HG03558 (cell line): ENCODE results near the gene AP2S1.
"Not testable (repeated sequence)": the region's sequence is repeated elsewhere in the genome, so short reads cannot be mapped to it uniquely, and the experiment has no call there.

Source experiments
- ATAC-seq: cut with Tn5 transposase; IDR thresholded peaks from one replicate; pipeline ENCODE4 v1.9.1; 2021; ENCODE audit warnings: moderate number of reproducible peaks; ENCODE audit not compliant: unreplicated experiment; ENCODE audit errors: extremely low read depth

AP2S1 gene

DNA sequence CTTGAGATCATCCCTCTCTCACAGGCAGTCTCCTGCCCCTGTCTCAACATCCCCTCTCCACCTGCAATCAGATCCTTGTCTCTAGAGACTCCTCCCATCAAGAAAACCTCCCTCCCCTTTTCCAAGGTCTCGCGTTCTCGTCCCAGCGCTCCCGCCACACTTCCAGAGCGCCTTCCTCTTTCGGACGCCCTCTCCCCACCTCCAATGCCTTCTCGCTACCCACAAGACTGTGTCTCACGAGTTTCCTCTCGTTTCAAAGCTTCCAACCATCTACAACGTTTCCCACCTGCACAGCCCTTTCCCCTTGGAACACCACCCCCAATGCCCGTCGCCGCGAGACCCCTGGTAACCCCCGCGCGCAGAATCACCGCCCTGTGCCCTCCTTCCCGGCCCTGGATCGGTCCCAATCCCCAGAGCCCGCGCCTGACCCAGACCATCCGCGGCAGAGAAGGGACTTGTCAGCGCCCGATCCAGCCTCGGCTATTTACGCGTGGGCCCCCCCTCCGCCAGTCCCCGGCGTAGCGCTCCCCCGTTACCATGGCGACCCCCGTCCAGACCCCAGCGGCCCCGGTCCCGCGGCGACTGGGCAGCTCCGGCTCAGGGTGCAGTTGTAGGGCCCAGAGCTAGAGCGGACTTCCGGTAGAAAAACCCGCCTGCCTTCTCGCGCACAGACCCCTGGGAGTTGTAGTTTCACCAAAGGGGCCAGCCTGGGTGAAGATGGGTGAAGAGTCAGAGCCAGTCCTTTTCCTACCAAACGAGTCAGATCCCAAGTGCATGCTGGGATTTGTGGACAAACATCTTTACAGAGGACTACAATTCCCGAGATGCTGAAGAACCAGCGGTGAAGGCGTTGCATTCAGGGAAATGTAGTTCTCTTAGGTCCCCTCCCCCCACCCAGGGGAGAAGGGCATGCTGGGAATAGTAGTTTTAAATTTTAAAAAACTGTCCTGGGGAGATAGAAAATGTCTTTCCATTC, at the start of gene AP2S1:
Gene AP2S1 (minus strand): TSS at position 619 of the 976 bp plus-strand sequence. CDS start 80 bp downstream, at position 539.
- peak; percentile 51 for ATAC-seq

GRCh38 chr19:46900341-46900740, 49.7 kb upstream of the AP2S1 start:
- ATAC-seq = no peak

DNA sequence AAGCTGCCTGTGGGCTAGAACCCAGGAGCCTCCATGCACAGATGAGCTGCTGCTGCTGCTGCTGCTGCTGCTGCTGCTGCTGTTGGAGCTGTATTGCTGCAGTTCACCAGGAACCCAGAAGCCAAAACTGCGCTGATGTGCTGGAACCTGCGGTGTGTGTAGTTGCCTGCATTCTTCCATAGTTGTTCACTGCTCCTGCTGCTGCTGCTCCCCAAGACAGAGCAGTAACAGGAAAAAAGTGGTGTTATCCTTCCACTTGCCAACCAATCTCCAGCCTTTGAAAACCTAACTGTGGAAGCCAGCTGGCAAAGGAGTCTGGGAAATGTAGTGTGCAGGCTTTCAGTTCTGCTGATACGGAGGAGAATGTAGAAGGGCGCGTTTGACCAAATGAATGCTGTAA, 48.1 kb upstream of the AP2S1 start:
- ATAC-seq = no peak

GRCh38 chr19:46896076-46896794, 45.6 kb upstream of the AP2S1 start:
- ATAC-seq = no peak

DNA sequence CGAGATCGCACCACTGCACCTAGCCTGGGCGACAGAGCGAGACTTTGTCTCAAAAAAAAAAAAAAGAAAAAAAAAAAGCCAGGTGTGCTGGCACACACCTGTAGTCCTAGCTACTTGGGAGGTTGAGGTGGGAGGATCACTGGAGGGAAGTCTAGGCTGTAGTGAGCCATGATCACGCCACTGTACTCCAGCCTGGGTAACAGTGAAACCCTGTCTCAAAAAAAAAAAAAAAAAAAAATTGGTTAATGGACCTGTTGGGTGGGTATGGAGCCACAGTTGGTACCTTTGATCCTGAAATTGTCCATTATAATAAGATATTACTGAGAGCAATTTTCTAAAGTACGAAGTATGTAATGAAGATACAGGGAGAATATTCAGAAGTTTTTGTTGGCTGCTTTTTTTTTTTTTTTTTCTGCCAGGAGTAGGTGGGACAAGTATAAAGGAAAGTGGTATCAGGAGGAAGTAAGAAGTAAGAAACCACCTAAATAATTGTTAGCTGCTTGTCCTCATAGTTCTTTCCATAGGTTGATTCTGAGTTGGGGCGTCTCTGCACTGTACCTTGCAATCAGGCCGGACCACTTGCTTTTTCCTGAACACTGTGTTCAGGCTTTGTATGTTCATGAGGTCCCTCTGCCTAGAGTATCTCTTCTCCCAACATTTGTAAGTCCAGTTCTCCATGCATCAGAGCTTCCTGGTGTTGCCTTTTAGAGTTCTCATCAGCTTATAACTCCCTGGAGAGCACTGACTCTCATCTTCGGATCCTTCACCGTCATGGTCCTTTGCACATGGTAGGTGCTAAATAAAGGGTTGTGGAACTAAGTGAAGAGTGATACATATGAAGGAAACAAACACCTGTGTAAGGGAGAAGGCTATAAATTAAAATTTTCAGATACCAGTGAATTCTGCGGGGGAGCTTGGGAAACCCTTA, 41.9 kb upstream of the AP2S1 start:
- ATAC-seq = no peak

DNA sequence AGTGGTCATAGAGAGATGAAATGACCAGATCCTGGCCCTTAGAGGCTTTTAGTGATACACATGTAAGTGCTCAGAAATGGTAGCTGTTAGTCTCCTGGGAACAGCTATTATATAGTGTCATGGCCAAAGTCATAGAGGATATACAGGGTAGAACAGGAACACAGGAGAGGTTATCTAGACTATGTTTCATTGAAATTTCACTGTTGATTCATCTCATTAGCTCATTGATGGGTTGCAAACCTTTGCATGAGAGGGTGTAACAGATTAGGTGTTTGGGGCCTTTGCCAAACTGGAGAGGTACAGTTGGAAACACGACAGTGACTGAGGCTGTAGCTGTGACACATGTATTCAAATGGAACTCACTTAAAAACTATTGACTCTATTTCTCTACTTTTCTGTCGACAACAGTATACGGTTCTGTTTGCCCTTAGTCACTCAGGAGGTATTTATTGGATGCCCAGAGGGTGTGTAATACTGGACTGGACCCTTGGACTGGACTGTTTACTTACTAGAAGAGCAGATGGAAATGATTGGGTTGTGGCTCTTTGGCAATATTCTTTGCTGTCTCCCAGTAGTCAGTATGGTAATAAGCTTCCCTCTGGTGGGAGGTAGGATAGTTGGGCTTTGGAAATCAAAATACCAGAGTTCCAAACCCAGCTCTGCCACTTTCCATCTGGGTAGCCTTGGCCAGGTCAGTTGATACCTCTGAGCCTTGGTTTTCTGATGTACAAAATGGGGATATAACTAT, 40.0 kb upstream of the AP2S1 start:
- ATAC-seq = no peak

DNA sequence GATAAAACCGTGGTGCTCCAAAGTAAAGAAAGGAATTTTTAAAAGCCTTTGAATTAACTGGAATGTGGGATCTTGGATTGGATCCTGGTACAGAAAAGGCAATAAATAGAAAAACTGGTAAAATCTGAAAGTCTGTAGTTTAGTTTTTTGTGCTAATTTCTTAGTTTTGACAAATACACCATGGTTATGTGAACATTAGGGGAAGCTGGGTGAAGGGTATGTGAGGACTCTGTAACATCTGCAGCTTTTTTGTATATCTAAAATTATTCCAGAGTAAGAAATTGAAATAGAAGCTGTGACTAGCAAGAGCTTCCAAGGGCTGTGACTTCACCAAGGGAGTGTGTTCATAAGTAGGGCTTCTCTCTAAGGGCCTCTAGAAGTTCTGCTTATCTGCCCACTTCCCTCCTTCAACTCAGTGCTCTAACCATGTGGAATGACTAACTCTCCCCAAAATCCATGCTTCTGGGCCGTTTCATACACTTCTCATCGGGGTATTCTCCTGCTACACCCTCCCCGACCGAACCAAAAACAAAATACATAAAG, 36.7 kb upstream of the AP2S1 start:
- no peak for ATAC-seq

- ATAC-seq = no peak
These were observed 36.0 kb upstream of the AP2S1 start for GRCh38 chr19:46886546-46887239.

DNA sequence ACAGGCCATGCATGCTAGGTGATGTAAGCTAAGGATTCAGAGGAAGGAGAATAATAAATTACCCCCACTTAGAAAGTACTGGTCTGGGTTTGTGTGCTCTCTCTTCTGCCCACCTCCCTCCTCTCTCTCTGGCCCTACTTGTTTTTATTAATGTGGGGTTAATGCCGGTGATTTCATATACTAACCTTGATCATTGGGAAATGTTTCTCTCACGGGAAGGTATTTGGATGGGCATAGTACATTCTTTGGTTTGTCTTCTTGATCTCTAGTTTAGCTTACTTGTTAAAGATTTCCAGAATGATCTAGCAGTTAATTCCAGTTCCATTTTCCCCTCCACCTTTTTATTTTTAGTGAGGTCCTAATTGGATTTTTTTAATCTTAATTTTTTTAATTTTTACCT, 34.8 kb upstream of the AP2S1 start:
- ATAC-seq = no peak

DNA sequence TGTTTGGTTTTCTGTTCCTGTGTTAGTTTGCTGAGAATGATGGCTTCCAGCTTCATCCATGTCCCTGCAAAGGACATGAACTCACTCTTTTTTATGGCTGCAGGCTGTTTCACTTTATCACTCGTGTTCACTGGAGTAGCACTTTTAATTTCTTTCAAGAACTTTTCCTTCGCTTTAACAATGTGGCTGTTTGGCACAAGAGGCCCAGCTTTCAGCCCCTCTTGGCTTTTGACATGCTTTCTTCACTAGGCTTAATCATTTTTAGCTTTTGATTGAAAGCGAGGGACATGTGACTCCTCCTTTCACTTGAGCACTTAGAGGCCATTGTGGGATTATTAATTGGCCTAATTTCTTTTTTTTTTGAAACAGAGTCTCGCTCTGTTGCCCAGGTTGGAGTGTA, 32.1 kb upstream of the AP2S1 start:
- not testable (repeated sequence) for ATAC-seq

DNA sequence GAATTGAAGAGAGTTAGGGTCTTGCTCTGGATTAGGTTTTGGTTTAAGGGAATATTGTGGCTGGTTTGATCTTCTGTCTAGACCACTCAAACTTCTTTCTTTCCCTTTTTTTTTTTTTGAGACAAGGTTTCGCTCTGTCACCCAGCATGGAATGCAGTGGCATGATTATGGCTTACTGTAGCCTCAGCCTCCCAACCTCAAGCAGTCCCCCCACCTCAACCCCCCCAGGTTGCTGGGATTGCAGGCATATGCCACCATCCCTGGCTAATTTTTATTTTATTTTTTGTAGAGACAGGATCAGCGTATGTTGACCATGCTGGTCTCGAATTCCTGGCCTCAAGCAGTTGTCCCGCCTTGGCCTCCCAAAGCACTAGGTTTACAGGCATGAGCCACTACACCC, 31.4 kb upstream of the AP2S1 start:
- ATAC-seq = no peak

- ATAC-seq = no peak
These were observed 30.4 kb upstream of the AP2S1 start for GRCh38 chr19:46881092-46881491.

- no peak for ATAC-seq
These were observed 29.8 kb upstream of the AP2S1 start for GRCh38 chr19:46880431-46880830.

DNA sequence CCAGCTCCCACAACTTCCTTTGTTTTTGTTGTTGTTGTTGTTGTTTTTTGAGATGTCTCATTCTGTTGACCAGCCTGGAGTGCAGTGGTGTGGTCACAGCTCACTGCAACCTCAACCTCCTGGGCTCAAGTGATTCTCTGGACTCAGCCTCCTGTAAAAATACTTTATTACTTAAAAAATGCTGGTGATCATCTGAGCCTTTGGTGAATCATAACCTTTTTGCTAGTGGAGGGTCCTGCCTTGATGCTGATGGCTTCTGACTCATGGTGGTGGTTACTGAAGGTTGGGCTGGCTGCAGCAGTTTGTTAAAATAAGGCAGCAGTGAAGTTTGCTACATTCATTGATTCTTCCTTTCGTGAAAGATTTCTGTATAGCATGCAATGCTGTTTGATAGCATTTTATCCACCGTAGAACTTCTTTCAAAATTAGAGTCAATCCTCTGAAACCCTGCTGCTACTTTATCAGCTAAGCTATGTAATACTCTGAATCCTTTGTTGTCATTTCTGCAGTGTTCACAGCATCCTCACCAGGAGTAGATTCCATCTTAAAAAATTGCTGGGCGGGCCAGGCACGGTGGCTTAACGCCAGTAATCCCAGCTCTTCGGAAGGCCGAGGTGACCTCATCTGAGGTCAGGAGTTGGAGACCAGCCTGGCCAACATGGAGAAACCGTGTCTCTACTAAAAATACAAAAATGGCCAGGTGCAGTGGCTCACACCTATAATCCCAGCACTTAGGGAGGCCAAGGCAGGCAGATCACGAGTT, 28.1 kb upstream of the AP2S1 start:
- ATAC-seq = no peak

- no peak for ATAC-seq
These were observed 25.0 kb upstream of the AP2S1 start for GRCh38 chr19:46875657-46876056.

DNA sequence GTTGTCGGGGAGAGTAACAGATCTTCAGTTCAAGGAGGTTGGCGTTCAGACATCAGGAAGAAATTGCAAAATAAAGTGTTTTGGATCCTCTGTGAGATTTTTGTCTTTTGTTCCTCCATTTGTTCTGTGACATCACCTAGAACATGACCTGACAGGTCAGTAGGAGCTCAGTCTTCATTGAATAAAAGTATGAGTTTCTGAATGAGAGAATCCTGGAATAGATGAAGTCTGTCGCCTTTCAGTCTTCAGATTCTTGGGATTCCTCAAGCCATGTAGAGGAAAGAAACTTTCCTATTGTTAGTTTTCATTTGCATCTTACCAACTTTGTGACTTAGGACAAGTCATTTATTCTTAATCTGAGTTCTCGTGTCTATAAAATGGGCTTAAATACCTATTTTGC, 24.6 kb upstream of the AP2S1 start:
- no peak for ATAC-seq

GRCh38 chr19:46872967-46873366, 22.3 kb upstream of the AP2S1 start:
- no peak for ATAC-seq

DNA sequence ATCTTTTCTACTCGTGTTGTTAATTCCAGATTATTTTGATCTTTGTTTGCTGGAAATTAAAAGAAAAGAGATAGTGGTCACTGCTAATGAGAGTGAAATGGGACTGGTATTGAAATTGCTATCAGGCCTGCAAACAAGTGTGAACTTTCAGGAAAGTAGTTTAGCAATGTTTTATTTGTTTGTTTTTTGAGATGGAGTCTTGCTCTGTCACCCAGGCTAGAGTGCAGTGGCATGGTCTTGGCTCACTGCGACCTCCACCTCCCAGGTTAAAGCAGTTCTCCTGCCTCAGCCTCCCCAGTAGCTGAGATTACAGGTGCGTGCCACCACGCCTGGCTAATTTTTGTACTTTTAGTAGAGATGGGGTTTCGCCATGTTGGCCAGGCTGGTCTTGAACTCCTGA, 20.5 kb upstream of the AP2S1 start:
- ATAC-seq = not testable (repeated sequence)
